HT1080 (cell line): ENCODE results near the gene ANKRD11. TPM values are rescaled to one million over a fixed set of nuclear protein-coding genes. Genes with fewer than 3 reads are reported as not detected.
"Not testable (repeated sequence)": the region's sequence is repeated elsewhere in the genome, so short reads cannot be mapped to it uniquely, and the experiment has no call there.

Source experiments
- DNase-seq: peaks from one replicate; pipeline ENCODE4 v3.0.0-alpha.2; 2015; ENCODE audit warnings: low read depth
- total RNA-seq: library from RNA; depleted of rRNA; stranded (reverse); fragments of >200 nt; shearing (Covaris generic); gene quantifications from 2 replicates; pipeline ENCODE4 v1.2.3, GENCODE V29; 2014

ANKRD11 gene
- total RNA-seq, 1 experiment from 2014 or later: 79.1 TPM

DNA sequence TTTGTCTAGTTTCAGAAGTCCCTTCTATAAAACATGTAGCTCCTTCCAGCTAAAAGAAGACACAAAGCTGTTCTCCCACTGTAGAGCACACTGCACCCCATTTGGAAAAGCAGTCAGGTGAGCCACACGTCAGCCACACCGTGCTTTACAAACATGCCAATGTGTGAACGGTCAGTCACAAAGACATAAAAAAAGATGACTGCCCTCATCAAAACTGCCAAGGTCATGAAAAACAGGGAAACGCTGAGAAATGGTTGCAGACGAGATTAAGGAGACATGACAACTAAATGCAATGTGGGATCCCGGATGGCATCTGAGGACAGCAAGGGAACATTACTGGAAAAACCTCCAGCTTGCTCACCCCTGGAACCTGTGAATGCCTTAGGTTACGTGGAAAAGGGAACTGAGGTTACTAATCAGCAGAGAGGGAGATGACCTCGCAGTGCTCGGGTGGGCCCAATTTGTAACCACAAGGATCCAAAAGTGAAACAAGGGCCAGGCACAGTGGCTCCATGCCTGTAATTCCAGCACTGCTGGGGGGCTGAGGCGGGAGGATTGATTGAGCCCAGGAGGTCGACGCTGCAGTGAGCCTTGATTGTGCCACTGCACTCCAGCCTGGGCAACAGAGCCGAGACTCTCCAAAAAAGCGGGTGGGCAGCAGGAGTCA lies 8.1 kb downstream of the ANKRD11 start:
- no peak for DNase-seq

DNA sequence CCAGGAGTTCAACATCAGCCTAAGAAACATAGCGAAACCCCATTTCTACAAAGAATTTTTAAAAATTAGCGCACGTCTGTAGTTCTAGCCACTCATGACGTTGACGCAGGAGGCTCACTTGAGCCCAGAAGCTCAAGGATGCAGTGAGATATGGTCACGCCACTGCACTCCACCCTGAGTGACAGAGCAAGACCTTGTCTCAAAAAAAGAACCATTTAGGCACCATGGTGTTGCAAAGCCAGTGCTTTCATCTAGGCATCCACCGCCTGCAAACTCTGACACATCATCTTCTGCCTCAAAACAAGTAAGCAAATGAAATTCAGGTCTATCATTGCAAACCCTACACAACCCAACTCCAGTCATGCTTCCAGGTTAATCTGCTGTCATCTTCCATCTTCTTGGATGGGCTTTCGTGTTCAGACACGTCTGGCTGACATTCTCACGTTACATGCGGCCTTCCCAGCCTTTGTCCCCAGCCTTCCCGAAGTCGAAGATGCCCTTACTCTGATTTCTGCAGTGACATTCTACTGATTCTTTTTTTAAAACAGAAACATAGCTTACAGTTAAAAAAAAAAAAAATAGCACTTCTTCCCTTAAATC lies 8.9 kb downstream of the ANKRD11 start:
- no peak for DNase-seq

DNA sequence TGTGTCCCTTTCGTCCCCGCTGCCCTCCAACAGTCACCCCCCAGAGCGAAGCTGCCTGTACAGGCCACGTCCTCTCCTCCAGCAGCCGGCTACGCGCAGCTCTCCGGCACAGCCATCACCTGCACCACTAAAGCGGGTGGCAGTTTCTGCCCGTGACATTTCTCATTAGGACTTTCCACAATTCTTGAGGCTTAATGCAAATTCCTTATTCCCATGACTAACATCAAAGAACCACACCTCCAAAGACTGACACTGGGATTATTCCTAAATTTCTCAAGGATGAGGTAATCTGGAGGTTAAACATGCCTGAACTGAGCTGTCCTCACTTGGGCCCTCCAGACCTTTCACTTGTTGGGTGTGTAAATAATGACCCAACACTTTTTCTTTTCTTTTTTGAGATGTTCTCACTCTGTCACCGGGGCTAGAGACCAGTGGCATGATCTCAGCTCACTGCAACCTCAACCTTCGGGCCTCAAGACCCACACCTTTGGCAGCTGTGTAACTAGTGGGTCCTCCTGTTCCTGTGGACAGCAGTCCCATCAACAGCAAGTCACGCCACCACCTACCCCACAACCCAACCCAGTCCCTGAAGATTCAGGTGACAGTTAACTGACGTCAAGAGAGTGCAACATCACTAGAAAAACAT lies 11.7 kb downstream of the ANKRD11 start:
- DNase-seq: peak; percentile 47

- no peak for DNase-seq
Observed at GRCh38 chr16:89476811-89477261, 13.5 kb downstream of the ANKRD11 start.

- no peak for DNase-seq
Observed at GRCh38 chr16:89476379-89476778, 14.0 kb downstream of the ANKRD11 start.

- no peak for DNase-seq
Observed at GRCh38 chr16:89475144-89475543, 15.2 kb downstream of the ANKRD11 start.

GRCh38 chr16:89473791-89474414 lies 16.5 kb downstream of the ANKRD11 start:
- DNase-seq: peak; percentile 53

DNA sequence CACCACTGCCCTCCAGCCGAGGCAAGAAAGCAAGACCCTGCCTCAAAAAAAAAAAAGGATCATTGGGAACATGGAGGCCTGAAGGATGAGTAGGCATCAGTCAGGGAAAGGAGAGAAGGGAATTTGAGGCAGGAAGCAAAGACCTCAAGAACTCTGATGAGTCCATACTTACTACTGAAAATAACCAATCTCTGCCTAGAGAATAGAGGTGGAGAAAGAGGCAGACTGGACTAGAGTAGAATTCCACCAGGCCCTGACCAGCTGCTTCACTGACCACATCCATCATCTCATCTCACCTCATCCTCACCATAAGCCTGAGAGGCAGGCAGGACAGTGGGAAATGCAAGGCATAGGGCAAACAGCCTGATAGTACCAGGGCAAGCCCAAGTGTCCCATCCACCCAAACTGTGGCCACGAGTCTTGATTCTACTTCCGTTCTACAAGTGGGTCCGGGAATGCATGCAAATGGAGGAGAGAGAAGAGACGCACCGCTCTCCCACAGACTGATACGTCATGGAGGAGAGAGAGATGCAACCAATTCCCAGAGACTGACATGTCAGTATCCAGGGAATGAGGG lies 17.1 kb downstream of the ANKRD11 start:
- DNase-seq: no peak

DNA sequence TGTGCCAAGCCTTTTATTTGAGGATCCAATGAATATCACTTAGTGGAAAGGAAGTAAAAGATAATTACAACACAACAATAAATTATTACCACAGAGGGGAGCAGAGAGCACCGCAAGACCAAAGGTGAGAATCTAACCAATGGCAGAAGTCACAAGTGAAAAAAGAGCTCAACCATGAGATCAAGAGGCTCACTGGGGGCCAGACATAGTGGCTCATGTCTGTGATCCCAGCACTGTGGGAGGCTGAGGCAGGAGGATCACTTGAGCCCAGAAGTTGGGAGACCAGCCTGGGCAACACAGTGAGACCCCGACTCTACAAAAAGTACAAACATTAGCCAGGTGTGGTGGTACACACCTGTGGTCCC lies 17.7 kb downstream of the ANKRD11 start:
- DNase-seq: no peak

DNA sequence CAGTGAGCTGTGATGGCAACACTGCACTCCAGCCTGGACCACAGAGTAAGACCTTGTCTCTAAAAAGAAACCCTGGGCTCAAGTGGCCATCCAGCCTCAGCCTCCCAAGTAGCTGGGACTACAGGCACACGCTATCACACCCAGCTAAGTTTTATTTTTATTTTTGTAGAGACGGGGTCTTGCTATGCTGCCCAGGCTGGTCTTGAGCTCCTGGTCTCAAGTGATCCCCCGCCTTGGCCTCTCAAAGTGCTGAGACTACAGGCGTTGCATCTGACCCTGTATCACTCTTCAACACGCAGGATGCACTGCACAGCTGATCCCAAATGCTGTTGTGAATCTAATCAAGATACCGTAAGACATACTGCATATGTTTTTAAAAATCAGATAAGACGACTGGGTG lies 23.0 kb downstream of the ANKRD11 start:
- DNase-seq: no peak

GRCh38 chr16:89466920-89467319 lies 23.4 kb downstream of the ANKRD11 start:
- no peak for DNase-seq

GRCh38 chr16:89463312-89463711 lies 27.0 kb downstream of the ANKRD11 start:
- DNase-seq: not testable (repeated sequence)

DNA sequence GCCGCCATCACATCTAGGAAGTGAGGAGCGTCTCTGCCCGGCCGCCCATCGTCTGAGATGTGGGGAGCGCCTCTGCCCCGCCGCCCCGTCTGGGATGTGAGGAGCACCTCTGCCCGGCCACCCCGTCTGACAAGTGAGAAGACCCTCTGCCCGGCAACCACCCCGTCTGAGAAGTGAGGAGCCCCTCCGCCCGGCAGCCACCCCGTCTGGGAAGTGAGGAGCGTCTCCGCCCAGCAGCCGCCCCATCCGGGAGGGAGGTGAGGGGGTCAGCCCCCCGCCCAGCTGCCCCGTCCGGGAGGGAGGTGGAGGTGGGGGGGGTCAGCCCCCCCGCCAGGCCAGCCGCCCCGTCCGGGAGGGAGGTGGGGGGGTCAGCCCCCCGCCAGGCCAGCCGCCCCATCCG lies 27.7 kb downstream of the ANKRD11 start:
- not testable (repeated sequence) for DNase-seq

DNA sequence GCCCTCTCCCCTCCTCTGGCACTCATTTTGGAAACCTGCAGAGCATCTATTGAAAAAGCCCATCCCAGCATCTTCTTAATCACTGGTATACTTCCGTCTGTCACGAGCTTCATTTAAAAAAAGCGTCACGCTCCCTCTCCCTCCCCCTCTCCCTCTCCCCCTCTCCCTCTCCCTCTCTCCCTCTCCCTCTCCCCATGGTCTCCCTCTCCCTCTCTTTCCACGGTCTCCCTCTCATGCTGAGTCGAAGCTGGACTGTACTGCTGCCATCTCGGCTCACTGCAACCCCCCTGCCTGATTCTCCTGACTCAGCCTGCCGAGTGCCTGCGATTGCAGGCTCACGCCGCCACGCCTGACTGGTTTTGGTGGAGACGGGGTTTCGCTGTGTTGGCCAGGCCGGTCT lies 28.5 kb downstream of the ANKRD11 start:
- not testable (repeated sequence) for DNase-seq

GRCh38 chr16:89460556-89460955 lies 29.8 kb downstream of the ANKRD11 start:
- DNase-seq: no peak

DNA sequence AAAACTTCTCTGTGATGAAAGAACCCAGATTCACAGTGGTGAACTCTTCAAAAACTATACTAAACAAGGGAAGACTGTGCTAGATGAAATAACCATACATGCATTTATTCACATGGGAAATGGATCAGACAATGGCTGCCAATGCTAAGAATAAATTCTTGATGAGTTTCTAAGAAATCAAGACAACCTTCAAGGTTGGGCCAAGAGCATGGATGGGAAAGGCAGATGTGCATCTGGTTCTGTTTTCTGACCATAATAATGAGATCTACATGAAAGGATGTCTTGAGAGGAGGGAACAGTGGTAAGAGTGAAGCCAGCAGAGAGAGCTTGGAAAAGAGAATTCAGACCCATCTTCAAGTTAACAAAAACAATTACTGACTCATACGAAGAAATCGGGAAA lies 31.4 kb downstream of the ANKRD11 start:
- DNase-seq: no peak

GRCh38 chr16:89458551-89458950 lies 31.8 kb downstream of the ANKRD11 start:
- DNase-seq: no peak

- DNase-seq: no peak
Observed at GRCh38 chr16:89456419-89456959, 33.9 kb downstream of the ANKRD11 start.

- DNase-seq: no peak
Observed at GRCh38 chr16:89455692-89456091, 34.7 kb downstream of the ANKRD11 start.

DNA sequence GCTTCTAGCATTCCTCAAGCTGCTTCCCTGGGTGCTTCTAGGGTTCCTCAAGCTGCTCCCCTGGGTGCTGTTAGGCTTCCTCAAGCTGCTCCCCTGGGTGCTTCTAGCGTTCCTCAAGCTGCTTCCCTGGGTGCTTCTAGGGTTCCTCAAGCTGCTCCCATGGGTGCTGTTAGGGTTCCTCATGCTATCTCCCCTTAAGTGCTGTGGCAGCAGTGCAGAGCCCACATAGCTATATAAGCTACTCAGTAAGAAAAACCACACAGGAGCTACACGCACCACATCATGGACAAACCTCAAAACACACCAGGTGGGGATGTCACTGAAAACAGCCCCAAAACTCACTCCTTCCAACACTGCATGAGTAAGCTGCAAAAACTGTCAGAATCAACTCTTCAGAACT lies 35.2 kb downstream of the ANKRD11 start:
- no peak for DNase-seq

DNA sequence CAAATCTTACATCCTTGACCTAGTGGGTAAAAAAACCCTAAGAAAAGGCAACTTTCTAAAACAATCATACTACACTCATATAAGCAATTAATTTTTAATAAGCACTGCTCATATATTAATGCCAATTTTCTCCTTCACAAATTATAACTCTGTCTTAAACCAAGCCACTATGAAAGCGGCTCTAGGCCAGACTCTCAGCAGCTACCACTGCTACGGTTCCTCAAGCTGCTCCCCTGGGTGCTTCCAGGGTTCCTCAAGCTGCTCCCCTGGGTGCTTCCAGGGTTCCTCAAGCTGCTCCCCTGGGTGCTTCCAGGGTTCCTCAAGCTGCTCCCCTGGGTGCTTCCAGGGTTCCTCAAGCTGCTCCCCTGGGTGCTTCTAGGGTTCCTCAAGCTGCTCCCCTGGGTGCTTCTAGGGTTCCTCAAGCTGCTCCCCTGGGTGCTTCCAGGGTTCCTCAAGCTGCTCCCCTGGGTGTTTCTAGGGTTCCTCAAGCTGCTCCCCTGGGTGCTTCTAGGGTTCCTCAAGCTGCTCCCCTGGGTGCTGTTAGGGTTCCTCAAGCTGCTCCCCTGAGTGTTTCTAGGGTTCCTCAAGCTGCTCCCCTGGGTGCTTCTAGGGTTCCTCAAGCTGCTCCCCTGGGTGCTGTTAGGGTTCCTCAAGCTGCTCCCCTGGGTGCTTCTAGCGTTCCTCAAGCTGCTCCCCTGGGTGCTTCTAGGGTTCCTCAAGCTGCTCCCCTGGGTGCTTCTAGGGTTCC lies 35.8 kb downstream of the ANKRD11 start:
- DNase-seq: not testable (repeated sequence)
